Vagina (tissue), 2 donors: ENCODE data around the gene MICAL3. TPM values are rescaled to one million over a fixed set of nuclear protein-coding genes. Genes with fewer than 3 reads are reported as not detected.

Source experiments
- DNase-seq, 2 donors: peaks; one replicate each; pipeline ENCODE4 v3.0.0-alpha.2; 2017; ENCODE audit errors: extremely low spot score in 2 of 2
- H3K27ac ChIP-seq: fragments of 200-600 bp; sonication (generic); one replicate; pipeline ENCODE4 v1.5.1; 2019
- H3K27me3 ChIP-seq: fragments of 200-600 bp; sonication (generic); one replicate; pipeline ENCODE4 v1.5.1; 2019
- H3K36me3 ChIP-seq, 2 donors: fragments of 200-600 bp; sonication (generic); one replicate each; pipeline ENCODE4 v1.5.1; 2017 to 2019
- H3K4me1 ChIP-seq: fragments of 200-600 bp; sonication (generic); one replicate; pipeline ENCODE4 v1.5.1; 2019
- H3K4me3 ChIP-seq, 2 donors: fragments of 200-600 bp; sonication (generic); 1 replicate in 1 of 2; 2 replicates in 1 of 2; pipeline ENCODE4 v1.5.1; 2016 to 2019
- H3K9me3 ChIP-seq: fragments of 200-600 bp; sonication (generic); one replicate; pipeline ENCODE4 v1.5.1; 2019
- CTCF ChIP-seq, 3 experiments: fragments of 450-650 bp in 2 of 3; fragments of 200-600 bp in 1 of 3; sonication (generic) in 1 of 3; IDR thresholded peaks; one replicate each; pipeline ENCODE4 v1.5.1; 2017 to 2019; ENCODE audit warnings: antibody characterized with exemption in 3 of 3, mild to moderate bottlenecking in 2 of 3, moderate library complexity in 2 of 3
- POLR2A ChIP-seq, 2 donors: fragments of 450-650 bp; IDR thresholded peaks; one replicate each; pipeline ENCODE4 v1.6.1; 2017; ENCODE audit warnings: antibody characterized with exemption in 2 of 2, mild to moderate bottlenecking in 2 of 2, moderate library complexity in 2 of 2
- POLR2AphosphoS5 ChIP-seq, 2 donors: sonication (generic); formaldehyde crosslinking; IDR thresholded peaks; one replicate each; pipeline ENCODE4 v1.9.0; 2017; ENCODE audit warnings: antibody characterized with exemption in 2 of 2, mild to moderate bottlenecking in 2 of 2, low read depth in 1 of 2; ENCODE audit not compliant: insufficient read depth in 1 of 2
- intact Hi-C: fragments of 100-400 bp; cut with DNase I; formaldehyde crosslinking; loops from one replicate; pipeline ENCODE4 v1.15.1; 2023
- total RNA-seq: library from RNA; depleted of rRNA; stranded (reverse); fragments of >200 nt; gene quantifications from one replicate; pipeline ENCODE4 v1.2.3, GENCODE V29; 2016

MICAL3 gene
- total RNA-seq, 1 donor from 2014 or later = 35.1 TPM

- peaks cover 27% of the 10 kb centered on the region for H3K4me1 ChIP-seq
- peaks cover 0 to 4% of the 10 kb centered on the region in 2 donors for H3K36me3 ChIP-seq
- H3K4me3 ChIP-seq = no peak overlapping the region
- intact Hi-C loops = loop anchor here (2.0 kb wide), 1 partner anchor 247 kb away; the partner anchor contains the start of gene PEX26
- DNase-seq = no peak
- TF ChIP-seq CTCF (IDR thresholded peaks at IDR 0.05) (no peak), POLR2A (IDR thresholded peaks at IDR 0.05) (no peak), POLR2AphosphoS5 (IDR thresholded peaks at IDR 0.05; ENCODE audit: insufficient read depth in 1 of 2, low read depth in 1 of 2) (no peak)
- H3K9me3 ChIP-seq = no peaks in the 10 kb centered on the region
- H3K27me3 ChIP-seq = no peaks in the 10 kb centered on the region
- no peak overlapping the region for H3K27ac ChIP-seq
Measured at GRCh38 chr22:17829695-17830042, 194.7 kb downstream of the MICAL3 start.

GRCh38 chr22:17828502-17829080 is 195.8 kb downstream of the MICAL3 start:
- TF ChIP-seq POLR2A (IDR thresholded peaks at IDR 0.05) = no peak
- no peak for TF ChIP-seq CTCF (IDR thresholded peaks at IDR 0.05)
- TF ChIP-seq POLR2AphosphoS5 (IDR thresholded peaks at IDR 0.05; ENCODE audit: insufficient read depth in 1 of 2, low read depth in 1 of 2) = no peak
- DNase-seq = no peak
- Histone ChIP-seq H3K27ac (no peak overlapping the region), H3K36me3 (peaks cover 0 to 4% of the 10 kb centered on the region in 2 donors), H3K4me1 (peaks cover 27% of the 10 kb centered on the region), H3K9me3 (no peaks in the 10 kb centered on the region), H3K4me3 (no peak overlapping the region), H3K27me3 (no peaks in the 10 kb centered on the region)
- intact Hi-C loops = loop anchor here (2.0 kb wide), 1 partner anchor 248 kb away; the partner anchor contains the start of gene PEX26

GRCh38 chr22:17827466-17827865 is 196.9 kb downstream of the MICAL3 start:
- Histone ChIP-seq H3K4me1 (peaks cover 27% of the 10 kb centered on the region), H3K27ac (no peak overlapping the region), H3K27me3 (no peaks in the 10 kb centered on the region), H3K9me3 (no peaks in the 10 kb centered on the region), H3K4me3 (no peak overlapping the region), H3K36me3 (peaks cover 0 to 4% of the 10 kb centered on the region in 2 donors)
- DNase-seq = no peak
- no peak for TF ChIP-seq CTCF (IDR thresholded peaks at IDR 0.05)
- no peak for TF ChIP-seq POLR2A (IDR thresholded peaks at IDR 0.05)
- no peak for TF ChIP-seq POLR2AphosphoS5 (IDR thresholded peaks at IDR 0.05; ENCODE audit: insufficient read depth in 1 of 2, low read depth in 1 of 2)
- intact Hi-C loops = no loop called here

GRCh38 chr22:17825876-17826550 is 198.3 kb downstream of the MICAL3 start:
- DNase-seq = no peak
- TF ChIP-seq POLR2AphosphoS5 (IDR thresholded peaks at IDR 0.05; ENCODE audit: insufficient read depth in 1 of 2, low read depth in 1 of 2) (no peak), CTCF (IDR thresholded peaks at IDR 0.05) (no peak)
- no peak overlapping the region for H3K4me3 ChIP-seq
- H3K27ac ChIP-seq = no peak overlapping the region
- peaks cover 0 to 12% of the 10 kb centered on the region in 2 donors for H3K36me3 ChIP-seq
- H3K4me1 ChIP-seq = peaks cover 17% of the 10 kb centered on the region
- H3K9me3 ChIP-seq = no peaks in the 10 kb centered on the region
- no peaks in the 10 kb centered on the region for H3K27me3 ChIP-seq
- intact Hi-C loops = no loop called here

GRCh38 chr22:17824457-17824856 is 199.9 kb downstream of the MICAL3 start:
- TF ChIP-seq POLR2AphosphoS5 (IDR thresholded peaks at IDR 0.05; ENCODE audit: insufficient read depth in 1 of 2, low read depth in 1 of 2) (no peak), CTCF (IDR thresholded peaks at IDR 0.05) (no peak), POLR2A (IDR thresholded peaks at IDR 0.05) (no peak)
- H3K9me3 ChIP-seq = no peaks in the 10 kb centered on the region
- peaks cover 0 to 12% of the 10 kb centered on the region in 2 donors for H3K36me3 ChIP-seq
- peaks cover 3% of the 10 kb centered on the region for H3K4me1 ChIP-seq
- H3K4me3 ChIP-seq = no peak overlapping the region
- H3K27ac ChIP-seq = no peak overlapping the region
- no peaks in the 10 kb centered on the region for H3K27me3 ChIP-seq
- intact Hi-C loops = no loop called here
- no peak for DNase-seq
